AG10803 (cell line): Measurements from ENCODE around the gene ZNRD2.

Experiments used
- DNase-seq: peaks from one replicate; pipeline ENCODE4 v3.0.0; 2010; ENCODE audit warnings: low read depth
- H3K4me3 ChIP-seq: 2 replicates; pipeline ENCODE4 v1.5.1; 2011; ENCODE audit warnings: mild to moderate bottlenecking, low read length, control low read depth
- TF ChIP-seq, protein P1 (sequence below): conservative IDR thresholded peaks from 2 replicates; pipeline ENCODE4 v1.5.1; 2011; ENCODE audit warnings: mild to moderate bottlenecking, low read length, control low read depth, inconsistent platforms

Gene ZNRD2

GRCh38 chr11:65621460-65621859, 51.2 kb downstream of the ZNRD2 start:
- no peak for DNase-seq
- TF ChIP-seq, protein P1, sequence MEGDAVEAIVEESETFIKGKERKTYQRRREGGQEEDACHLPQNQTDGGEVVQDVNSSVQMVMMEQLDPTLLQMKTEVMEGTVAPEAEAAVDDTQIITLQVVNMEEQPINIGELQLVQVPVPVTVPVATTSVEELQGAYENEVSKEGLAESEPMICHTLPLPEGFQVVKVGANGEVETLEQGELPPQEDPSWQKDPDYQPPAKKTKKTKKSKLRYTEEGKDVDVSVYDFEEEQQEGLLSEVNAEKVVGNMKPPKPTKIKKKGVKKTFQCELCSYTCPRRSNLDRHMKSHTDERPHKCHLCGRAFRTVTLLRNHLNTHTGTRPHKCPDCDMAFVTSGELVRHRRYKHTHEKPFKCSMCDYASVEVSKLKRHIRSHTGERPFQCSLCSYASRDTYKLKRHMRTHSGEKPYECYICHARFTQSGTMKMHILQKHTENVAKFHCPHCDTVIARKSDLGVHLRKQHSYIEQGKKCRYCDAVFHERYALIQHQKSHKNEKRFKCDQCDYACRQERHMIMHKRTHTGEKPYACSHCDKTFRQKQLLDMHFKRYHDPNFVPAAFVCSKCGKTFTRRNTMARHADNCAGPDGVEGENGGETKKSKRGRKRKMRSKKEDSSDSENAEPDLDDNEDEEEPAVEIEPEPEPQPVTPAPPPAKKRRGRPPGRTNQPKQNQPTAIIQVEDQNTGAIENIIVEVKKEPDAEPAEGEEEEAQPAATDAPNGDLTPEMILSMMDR = no peak
- H3K4me3 ChIP-seq = no peak overlapping the region
